GM19397 (cell line): ENCODE data around the gene NF1.
"Not testable (repeated sequence)": the region's sequence is repeated elsewhere in the genome, so short reads cannot be mapped to it uniquely, and the experiment has no call there.

ENCODE experiments used
- ATAC-seq: cut with Tn5 transposase; IDR thresholded peaks from one replicate; pipeline ENCODE4 v1.9.1; 2021; ENCODE audit warnings: mild to moderate bottlenecking, moderate library complexity; ENCODE audit not compliant: unreplicated experiment

The NF1 gene

GRCh38 chr17:31251105-31251969 lies 156.6 kb downstream of the NF1 start:
- ATAC-seq: no peak

GRCh38 chr17:31251970-31252328 lies 157.2 kb downstream of the NF1 start:
- no peak for ATAC-seq

- no peak for ATAC-seq
These were observed 158.0 kb downstream of the NF1 start for GRCh38 chr17:31252741-31253140.

- no peak for ATAC-seq
These were observed 159.9 kb downstream of the NF1 start for GRCh38 chr17:31254654-31255053.

- no peak for ATAC-seq
These were observed 162.2 kb downstream of the NF1 start for GRCh38 chr17:31256936-31257335.

GRCh38 chr17:31260151-31260550 lies 165.4 kb downstream of the NF1 start:
- ATAC-seq: no peak

GRCh38 chr17:31261601-31262000 lies 166.8 kb downstream of the NF1 start:
- ATAC-seq: no peak

- ATAC-seq: not testable (repeated sequence)
These were observed 168.1 kb downstream of the NF1 start for GRCh38 chr17:31262923-31263322.

- ATAC-seq: no peak
These were observed 171.3 kb downstream of the NF1 start for GRCh38 chr17:31266042-31266441.

GRCh38 chr17:31269036-31269577 lies 174.3 kb downstream of the NF1 start:
- no peak for ATAC-seq

- ATAC-seq: no peak
These were observed 174.8 kb downstream of the NF1 start for GRCh38 chr17:31269578-31269983.

- no peak for ATAC-seq
These were observed 177.5 kb downstream of the NF1 start for GRCh38 chr17:31272236-31272635.

- no peak for ATAC-seq
These were observed 178.0 kb downstream of the NF1 start for GRCh38 chr17:31272803-31273202.

- ATAC-seq: no peak
These were observed 178.7 kb downstream of the NF1 start for GRCh38 chr17:31273516-31273915.

- no peak for ATAC-seq
These were observed 179.5 kb downstream of the NF1 start for GRCh38 chr17:31274252-31274651.

GRCh38 chr17:31275116-31275515 lies 180.3 kb downstream of the NF1 start:
- ATAC-seq: no peak

- ATAC-seq: no peak
These were observed 184.6 kb downstream of the NF1 start for GRCh38 chr17:31279401-31279800.

GRCh38 chr17:31281061-31281460 lies 186.3 kb downstream of the NF1 start:
- no peak for ATAC-seq

- ATAC-seq: no peak
These were observed 189.1 kb downstream of the NF1 start for GRCh38 chr17:31283841-31284240.

- no peak for ATAC-seq
These were observed 191.8 kb downstream of the NF1 start for GRCh38 chr17:31286587-31286986.

- not testable (repeated sequence) for ATAC-seq
These were observed 193.2 kb downstream of the NF1 start for GRCh38 chr17:31287932-31288331.

GRCh38 chr17:31289790-31290189 lies 195.0 kb downstream of the NF1 start:
- no peak for ATAC-seq

GRCh38 chr17:31291820-31292219 lies 197.0 kb downstream of the NF1 start:
- ATAC-seq: no peak
